Vagina (tissue), 2 donors: ENCODE data around the gene CNNM1. TPM values are rescaled to one million over a fixed set of nuclear protein-coding genes. Genes with fewer than 3 reads are reported as not detected.
A peak's percentile ranks its signal among the peaks of the same experiment; 100 is the strongest.

Source experiments
- DNase-seq, 2 donors: peaks; one replicate each; pipeline ENCODE4 v3.0.0-alpha.2; 2017; ENCODE audit errors: extremely low spot score in 2 of 2
- H3K27ac ChIP-seq: fragments of 200-600 bp; sonication (generic); one replicate; pipeline ENCODE4 v1.5.1; 2019
- H3K27me3 ChIP-seq: fragments of 200-600 bp; sonication (generic); one replicate; pipeline ENCODE4 v1.5.1; 2019
- H3K36me3 ChIP-seq, 2 donors: fragments of 200-600 bp; sonication (generic); one replicate each; pipeline ENCODE4 v1.5.1; 2017 to 2019
- H3K4me1 ChIP-seq: fragments of 200-600 bp; sonication (generic); one replicate; pipeline ENCODE4 v1.5.1; 2019
- H3K4me3 ChIP-seq, 2 donors: fragments of 200-600 bp; sonication (generic); 1 replicate in 1 of 2; 2 replicates in 1 of 2; pipeline ENCODE4 v1.5.1; 2016 to 2019
- H3K9me3 ChIP-seq: fragments of 200-600 bp; sonication (generic); one replicate; pipeline ENCODE4 v1.5.1; 2019
- POLR2A ChIP-seq, 2 donors: fragments of 450-650 bp; IDR thresholded peaks; one replicate each; pipeline ENCODE4 v1.6.1; 2017; ENCODE audit warnings: antibody characterized with exemption in 2 of 2, mild to moderate bottlenecking in 2 of 2, moderate library complexity in 2 of 2
- POLR2AphosphoS5 ChIP-seq, 2 donors: sonication (generic); formaldehyde crosslinking; IDR thresholded peaks; one replicate each; pipeline ENCODE4 v1.9.0; 2017; ENCODE audit warnings: antibody characterized with exemption in 2 of 2, mild to moderate bottlenecking in 2 of 2, low read depth in 1 of 2; ENCODE audit not compliant: insufficient read depth in 1 of 2
- intact Hi-C: fragments of 100-400 bp; cut with DNase I; formaldehyde crosslinking; loops from one replicate; pipeline ENCODE4 v1.15.1; 2023
- total RNA-seq: library from RNA; depleted of rRNA; stranded (reverse); fragments of >200 nt; gene quantifications from one replicate; pipeline ENCODE4 v1.2.3, GENCODE V29; 2016
- TF ChIP-seq, protein P1 (sequence below), 3 experiments: fragments of 450-650 bp in 2 of 3; fragments of 200-600 bp in 1 of 3; sonication (generic) in 1 of 3; IDR thresholded peaks; one replicate each; pipeline ENCODE4 v1.5.1; 2017 to 2019; ENCODE audit warnings: antibody characterized with exemption in 3 of 3, mild to moderate bottlenecking in 2 of 3, moderate library complexity in 2 of 3

Gene CNNM1
- total RNA-seq, 1 donor from 2014 or later: 2.5 TPM

DNA sequence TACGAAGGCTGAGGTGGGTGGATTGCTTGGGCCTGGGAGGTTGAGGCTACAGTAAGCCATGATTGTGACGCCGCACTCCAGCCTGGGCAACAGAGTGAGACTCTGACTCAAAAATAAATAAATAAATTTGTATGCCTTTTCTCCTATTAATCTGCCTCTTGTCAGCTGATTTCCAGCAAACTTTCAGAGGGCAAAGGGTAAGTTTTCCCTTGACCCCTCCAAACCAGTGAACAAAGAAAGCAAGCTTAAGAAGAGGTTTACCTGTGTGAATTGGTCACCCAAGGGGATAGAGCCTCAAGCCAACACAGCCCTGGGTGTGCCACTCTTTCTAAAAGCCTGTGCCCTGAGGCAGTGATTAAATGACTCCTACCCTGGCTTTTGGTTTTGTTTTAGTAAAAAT is 70.5 kb downstream of the CNNM1 start:
- TF ChIP-seq, protein P1, sequence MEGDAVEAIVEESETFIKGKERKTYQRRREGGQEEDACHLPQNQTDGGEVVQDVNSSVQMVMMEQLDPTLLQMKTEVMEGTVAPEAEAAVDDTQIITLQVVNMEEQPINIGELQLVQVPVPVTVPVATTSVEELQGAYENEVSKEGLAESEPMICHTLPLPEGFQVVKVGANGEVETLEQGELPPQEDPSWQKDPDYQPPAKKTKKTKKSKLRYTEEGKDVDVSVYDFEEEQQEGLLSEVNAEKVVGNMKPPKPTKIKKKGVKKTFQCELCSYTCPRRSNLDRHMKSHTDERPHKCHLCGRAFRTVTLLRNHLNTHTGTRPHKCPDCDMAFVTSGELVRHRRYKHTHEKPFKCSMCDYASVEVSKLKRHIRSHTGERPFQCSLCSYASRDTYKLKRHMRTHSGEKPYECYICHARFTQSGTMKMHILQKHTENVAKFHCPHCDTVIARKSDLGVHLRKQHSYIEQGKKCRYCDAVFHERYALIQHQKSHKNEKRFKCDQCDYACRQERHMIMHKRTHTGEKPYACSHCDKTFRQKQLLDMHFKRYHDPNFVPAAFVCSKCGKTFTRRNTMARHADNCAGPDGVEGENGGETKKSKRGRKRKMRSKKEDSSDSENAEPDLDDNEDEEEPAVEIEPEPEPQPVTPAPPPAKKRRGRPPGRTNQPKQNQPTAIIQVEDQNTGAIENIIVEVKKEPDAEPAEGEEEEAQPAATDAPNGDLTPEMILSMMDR (IDR thresholded peaks at IDR 0.05): no peak
- TF ChIP-seq POLR2AphosphoS5 (IDR thresholded peaks at IDR 0.05; ENCODE audit: insufficient read depth in 1 of 2, low read depth in 1 of 2): no peak
- TF ChIP-seq POLR2A (IDR thresholded peaks at IDR 0.05): no peak
- DNase-seq: no peak
- Histone ChIP-seq H3K27me3 (no peaks in the 10 kb centered on the region), H3K27ac (no peak overlapping the region), H3K4me3 (no peak overlapping the region), H3K9me3 (no peaks in the 10 kb centered on the region), H3K36me3 (peaks cover 0 to 75% of the 10 kb centered on the region in 2 donors), H3K4me1 (no peaks in the 10 kb centered on the region)
- intact Hi-C loops: no loop called here

DNA sequence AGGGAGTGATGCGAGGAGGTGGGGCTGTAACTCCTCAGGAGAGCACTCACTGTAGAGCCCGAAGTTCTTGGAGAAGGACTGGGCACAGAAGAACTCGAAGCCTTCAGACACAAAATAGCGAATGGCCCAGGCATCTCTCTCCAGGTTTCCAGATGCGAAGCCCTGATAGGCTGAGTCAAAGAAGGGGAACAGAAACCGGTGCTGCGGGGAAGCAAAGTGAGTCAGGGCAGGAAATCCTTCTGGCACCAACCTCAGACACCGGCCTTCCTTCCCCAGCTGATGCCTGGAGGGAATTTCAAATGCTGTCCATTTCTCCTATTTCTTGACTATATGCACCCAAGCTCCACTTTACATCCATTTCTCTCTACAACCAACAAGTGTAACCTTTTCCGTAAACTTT is 74.5 kb downstream of the CNNM1 start:
- H3K4me1 ChIP-seq: no peaks in the 10 kb centered on the region
- H3K9me3 ChIP-seq: no peaks in the 10 kb centered on the region
- DNase-seq: no peak
- H3K36me3 ChIP-seq: peaks cover 0 to 73% of the 10 kb centered on the region in 2 donors
- no peak overlapping the region for H3K27ac ChIP-seq
- H3K4me3 ChIP-seq: no peak overlapping the region
- TF ChIP-seq POLR2A (IDR thresholded peaks at IDR 0.05) (no peak), POLR2AphosphoS5 (IDR thresholded peaks at IDR 0.05; ENCODE audit: insufficient read depth in 1 of 2, low read depth in 1 of 2) (no peak)
- TF ChIP-seq, protein P1 (IDR thresholded peaks at IDR 0.05): no peak
- intact Hi-C loops: no loop called here
- H3K27me3 ChIP-seq: no peaks in the 10 kb centered on the region

DNA sequence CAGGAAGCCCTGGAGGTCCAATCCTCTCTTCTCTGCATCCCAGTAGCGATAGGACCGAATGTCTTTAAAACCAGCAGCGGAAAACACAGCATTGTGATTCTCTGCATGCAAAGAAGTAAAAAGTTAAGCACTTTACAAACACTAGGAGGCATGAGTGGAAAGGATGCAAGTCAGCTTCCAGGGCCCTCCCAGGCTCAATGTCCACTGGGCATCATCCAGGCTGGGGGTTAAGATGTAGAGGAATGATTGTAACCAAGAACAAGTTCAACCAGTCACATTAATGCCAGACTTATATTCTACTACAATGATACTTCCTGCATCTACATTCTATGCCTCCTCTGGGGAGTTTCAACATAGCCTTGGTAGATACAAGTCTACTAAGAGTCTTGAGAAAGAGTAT is 77.0 kb downstream of the CNNM1 start:
- DNase-seq: no peak
- Histone ChIP-seq H3K27ac (no peak overlapping the region), H3K4me1 (no peaks in the 10 kb centered on the region), H3K27me3 (no peaks in the 10 kb centered on the region), H3K9me3 (no peaks in the 10 kb centered on the region), H3K36me3 (peaks cover 0 to 58% of the 10 kb centered on the region in 2 donors), H3K4me3 (no peak overlapping the region)
- TF ChIP-seq POLR2AphosphoS5 (IDR thresholded peaks at IDR 0.05; ENCODE audit: insufficient read depth in 1 of 2, low read depth in 1 of 2): no peak
- TF ChIP-seq POLR2A (IDR thresholded peaks at IDR 0.05): no peak
- TF ChIP-seq, protein P1 (IDR thresholded peaks at IDR 0.05): no peak
- intact Hi-C loops: no loop called here

DNA sequence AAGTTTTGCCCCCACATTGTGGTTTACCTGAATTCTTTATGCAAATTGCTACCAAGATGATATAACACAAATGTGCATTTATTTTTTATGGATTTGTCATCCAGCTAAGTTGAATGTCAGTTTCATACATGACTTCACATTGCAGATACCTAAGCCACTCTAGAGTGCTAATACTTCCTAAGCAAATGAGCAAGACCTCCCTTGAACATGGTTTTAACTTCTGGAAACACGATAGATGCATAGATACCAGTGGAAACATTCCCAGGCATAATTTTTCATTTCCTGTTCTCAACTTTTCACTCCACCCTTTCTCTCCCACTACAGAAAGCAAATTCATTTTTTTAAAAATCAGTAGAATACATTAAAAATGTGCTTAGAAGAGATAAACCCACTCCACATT is 81.0 kb downstream of the CNNM1 start:
- Histone ChIP-seq H3K4me1 (no peaks in the 10 kb centered on the region), H3K36me3 (peaks cover 0 to 20% of the 10 kb centered on the region in 2 donors), H3K27me3 (no peaks in the 10 kb centered on the region), H3K9me3 (no peaks in the 10 kb centered on the region), H3K4me3 (no peak overlapping the region), H3K27ac (no peak overlapping the region)
- TF ChIP-seq, protein P1 (IDR thresholded peaks at IDR 0.05): no peak
- TF ChIP-seq POLR2AphosphoS5 (IDR thresholded peaks at IDR 0.05; ENCODE audit: insufficient read depth in 1 of 2, low read depth in 1 of 2): no peak
- no peak for TF ChIP-seq POLR2A (IDR thresholded peaks at IDR 0.05)
- no peak for DNase-seq
- intact Hi-C loops: no loop called here

DNA sequence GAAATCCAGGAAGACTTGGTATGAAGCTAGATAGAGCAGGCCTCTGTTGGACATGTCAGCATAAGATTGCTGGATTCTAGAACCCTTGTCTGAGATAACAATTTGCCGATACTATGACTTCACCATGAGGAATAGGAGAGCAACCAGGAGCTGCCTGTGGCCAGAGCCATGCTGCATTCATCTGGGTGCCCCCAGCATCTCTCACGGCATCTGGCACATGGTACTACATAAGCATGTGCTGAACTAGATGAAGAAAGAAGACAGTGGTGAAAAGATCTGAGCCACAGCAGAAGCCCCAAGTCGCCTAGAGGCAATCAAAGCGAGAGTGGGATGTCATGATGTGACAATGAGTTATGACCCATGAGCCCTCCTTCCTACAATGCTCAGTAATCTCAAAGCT is 81.7 kb downstream of the CNNM1 start:
- H3K27ac ChIP-seq: no peak overlapping the region
- no peak overlapping the region for H3K4me3 ChIP-seq
- H3K36me3 ChIP-seq: peaks cover 0 to 13% of the 10 kb centered on the region in 2 donors
- intact Hi-C loops: no loop called here
- DNase-seq: peak in 1 of 2 donors; percentile 40
- no peaks in the 10 kb centered on the region for H3K27me3 ChIP-seq
- TF ChIP-seq POLR2AphosphoS5 (IDR thresholded peaks at IDR 0.05; ENCODE audit: insufficient read depth in 1 of 2, low read depth in 1 of 2): no peak
- TF ChIP-seq, protein P1 (IDR thresholded peaks at IDR 0.05): no peak
- no peaks in the 10 kb centered on the region for H3K9me3 ChIP-seq
- no peaks in the 10 kb centered on the region for H3K4me1 ChIP-seq
